HG02678 (cell line): ENCODE data around the gene CSNK1A1.
"Not testable (repeated sequence)": the region's sequence is repeated elsewhere in the genome, so short reads cannot be mapped to it uniquely, and the experiment has no call there.

ENCODE experiments used
- ATAC-seq: cut with Tn5 transposase; IDR thresholded peaks from one replicate; pipeline ENCODE4 v1.9.1; 2021; ENCODE audit warnings: mild to moderate bottlenecking, moderate library complexity; ENCODE audit not compliant: unreplicated experiment

CSNK1A1 gene

DNA sequence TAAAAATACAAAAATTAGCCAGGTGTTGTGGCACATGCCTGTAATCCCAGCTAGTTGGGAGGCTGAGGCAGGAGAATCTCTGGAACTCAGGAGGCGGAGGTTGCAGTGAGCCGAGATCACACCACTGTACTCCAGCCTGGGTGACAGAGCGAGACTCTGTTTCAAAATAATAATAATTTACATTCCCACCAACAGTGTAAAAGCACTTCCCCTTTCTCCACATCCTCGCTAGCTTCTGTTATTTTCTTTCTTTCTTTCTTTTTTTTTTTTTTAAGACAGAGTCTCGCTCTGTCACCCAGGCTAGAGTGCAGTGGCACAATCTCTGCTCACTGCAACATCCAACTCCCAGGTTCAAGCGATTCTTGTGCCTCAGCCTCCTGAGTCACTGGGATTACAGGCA, 89.3 kb downstream of the CSNK1A1 start:
- not testable (repeated sequence) for ATAC-seq

DNA sequence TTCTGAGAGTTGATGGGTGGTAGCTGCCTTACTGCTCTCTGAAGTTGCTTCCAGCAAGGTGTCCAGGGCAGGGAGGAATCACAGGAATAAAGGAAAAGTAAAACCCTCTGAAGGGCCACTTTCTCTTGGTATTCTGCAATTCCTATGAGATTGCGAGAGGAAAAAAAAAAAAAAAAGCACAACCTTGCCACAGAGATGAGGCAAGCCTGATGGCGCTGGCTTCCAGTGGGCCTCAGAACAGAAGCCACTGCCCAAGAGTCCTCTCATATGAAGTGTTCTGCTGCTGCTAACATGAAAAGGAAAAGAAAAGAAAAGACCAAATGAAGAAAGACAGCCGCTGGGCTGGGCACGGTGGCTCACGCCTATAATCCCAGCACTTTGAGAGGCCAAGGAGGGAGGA, 91.3 kb downstream of the CSNK1A1 start:
- ATAC-seq = no peak

DNA sequence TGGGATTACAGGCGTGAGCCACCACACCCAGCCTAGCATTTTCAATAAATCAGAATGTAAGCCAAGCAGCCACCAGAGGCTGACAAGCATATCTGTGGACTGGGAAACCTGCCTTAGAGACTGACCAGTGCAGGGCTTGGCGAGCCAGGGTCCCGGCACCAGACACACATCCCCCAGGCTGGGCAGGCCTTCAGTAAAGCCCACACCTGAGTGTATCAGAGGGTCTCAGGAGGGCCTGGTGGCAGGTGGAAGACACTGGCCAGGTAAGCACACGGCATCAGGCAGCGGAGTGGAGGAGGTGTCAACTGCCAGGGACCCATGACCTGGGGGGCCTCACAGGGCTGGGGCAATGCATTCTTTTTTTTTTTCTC, 93.9 kb downstream of the CSNK1A1 start:
- ATAC-seq = no peak

DNA sequence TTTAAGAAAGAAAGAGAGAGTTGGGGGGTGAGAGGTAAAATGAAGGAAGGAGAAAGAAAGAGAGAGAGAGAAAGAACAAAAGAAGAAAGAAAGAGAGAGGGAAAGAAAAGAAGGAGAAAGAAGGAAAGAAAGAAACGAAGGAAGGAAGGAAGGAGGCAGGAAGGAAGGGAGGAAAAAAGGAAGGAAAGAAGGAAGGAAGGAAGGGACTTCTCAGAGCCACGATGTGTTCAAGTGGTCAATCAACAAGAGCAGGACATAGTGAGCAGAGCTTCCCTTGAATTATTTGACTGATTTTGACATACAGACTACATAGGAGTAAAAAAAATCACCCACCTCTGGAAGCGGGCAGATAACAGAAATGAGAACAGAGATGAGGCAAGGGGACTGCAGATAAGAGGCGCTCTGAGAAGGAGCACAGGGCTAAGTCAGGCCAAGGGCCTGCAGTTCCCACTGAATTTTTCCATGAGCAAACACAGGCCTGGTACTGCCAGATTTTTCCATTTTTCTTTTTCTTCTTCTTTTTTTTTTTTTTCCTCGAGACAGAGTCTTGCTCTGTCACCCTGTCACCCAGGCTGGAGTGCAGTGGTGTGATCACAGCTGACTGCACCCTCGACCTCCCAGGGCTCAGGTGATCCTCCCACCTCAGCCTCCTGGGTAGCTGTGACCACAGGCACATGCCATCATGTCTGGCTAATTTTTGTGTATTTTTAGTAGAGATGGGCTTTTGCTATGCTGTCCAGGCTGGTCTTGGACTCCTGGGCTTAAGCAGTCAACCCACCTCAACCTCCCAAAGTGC, 94.4 kb downstream of the CSNK1A1 start:
- no peak for ATAC-seq

DNA sequence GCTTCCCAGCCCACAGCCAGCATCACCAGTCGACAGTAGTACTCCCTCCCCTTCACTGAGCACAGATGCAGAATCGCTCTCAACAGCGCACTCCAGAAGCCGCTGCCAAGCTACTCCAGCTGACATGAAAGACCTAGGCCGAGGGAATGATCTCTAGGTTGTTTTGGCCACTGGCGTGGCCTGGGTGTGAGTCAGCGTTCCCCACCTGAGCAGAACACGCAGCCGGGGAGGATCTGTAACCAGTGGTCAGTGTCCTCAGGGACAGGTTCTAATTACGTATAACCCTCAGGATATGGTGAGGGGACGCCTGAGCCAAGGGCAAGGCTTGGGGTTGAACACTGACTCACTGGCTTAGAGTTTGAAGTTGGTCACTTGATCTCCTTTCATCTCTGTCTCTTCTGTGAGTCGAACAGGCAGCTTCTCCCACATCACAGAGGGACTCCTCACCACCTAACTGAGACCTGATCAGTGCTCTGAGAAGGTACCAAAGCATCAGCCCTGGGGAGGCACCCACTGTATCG, 95.3 kb downstream of the CSNK1A1 start:
- ATAC-seq = no peak

DNA sequence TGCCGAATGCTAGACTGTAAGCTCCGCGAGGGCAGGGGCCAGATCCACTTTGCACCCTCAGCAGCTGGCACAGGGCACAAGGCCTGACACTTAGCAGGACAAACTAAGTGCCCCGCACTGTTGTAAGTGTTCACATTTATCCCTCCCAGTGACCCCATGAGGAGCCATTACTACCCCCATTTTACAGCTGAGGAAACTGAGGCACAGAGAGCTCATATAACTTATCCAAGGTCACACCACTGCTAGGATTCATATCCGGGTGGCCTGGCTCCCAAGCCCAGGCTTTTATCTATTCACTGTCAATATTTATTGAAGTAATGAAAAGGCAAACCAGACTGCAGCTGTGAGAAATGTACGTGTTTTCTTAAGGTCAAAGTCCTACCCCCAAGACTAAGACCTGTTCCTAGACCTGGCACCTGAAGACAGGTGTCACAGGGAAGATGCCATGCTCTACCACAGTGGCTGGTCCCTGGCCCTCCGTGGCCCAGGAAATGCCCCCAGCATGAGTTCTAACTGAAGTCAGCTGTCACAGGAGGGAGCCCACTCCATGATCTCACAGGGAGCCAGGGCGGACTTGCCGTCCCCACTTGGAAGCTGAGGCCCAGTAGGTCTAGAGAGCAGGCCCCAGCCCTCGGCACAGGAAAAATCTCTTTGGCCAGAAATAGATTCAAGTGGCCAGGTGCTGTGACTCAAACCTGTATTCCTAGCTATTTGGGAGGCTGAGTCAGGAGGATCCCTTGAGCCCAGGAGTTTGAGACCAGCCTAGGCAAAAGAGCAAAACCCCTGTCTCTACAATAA, 97.4 kb downstream of the CSNK1A1 start:
- no peak for ATAC-seq

DNA sequence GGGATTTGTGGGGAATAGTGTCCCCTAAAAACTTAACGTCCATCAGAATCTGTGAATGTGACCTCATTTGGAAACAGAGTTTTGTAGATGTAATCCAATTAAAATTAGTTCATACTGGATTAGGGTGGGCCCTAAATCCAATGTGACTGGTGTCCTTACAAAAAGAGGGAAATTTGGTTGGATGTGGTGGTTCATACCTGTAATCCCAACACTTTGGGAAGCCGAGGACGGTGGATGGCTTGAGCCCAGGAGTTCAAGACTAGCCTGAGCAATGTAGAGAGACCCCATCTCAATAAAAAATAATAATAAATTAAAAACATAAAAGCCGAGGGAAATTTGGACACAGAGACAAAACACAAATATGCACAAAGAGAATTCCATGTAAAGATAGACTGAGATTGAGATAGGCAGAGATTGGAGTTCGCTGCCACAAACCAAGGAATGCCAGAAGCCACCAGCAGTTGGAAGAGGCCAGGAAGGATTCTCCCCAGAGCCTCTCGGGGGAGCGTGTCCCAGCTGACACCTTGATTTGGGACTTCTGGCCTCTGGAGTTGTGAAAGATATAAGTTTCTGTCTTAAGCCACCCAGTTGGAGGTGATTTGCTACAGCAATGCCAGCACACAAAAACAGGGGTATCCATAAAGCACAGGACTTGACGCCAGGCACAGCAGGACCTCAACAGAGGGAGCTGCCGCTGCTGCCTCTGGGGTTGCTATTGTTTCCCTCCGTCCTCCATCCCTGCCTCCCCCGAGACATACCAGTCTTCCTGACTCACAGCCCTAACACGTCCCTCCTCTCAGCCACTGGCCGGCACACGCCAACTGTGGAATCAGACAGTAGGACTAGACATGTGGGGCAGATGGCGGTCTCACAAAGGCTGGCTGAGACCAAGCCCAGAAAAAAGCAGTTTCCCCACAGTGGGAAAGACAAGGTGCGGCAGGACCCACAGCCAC, 98.3 kb downstream of the CSNK1A1 start:
- no peak for ATAC-seq

DNA sequence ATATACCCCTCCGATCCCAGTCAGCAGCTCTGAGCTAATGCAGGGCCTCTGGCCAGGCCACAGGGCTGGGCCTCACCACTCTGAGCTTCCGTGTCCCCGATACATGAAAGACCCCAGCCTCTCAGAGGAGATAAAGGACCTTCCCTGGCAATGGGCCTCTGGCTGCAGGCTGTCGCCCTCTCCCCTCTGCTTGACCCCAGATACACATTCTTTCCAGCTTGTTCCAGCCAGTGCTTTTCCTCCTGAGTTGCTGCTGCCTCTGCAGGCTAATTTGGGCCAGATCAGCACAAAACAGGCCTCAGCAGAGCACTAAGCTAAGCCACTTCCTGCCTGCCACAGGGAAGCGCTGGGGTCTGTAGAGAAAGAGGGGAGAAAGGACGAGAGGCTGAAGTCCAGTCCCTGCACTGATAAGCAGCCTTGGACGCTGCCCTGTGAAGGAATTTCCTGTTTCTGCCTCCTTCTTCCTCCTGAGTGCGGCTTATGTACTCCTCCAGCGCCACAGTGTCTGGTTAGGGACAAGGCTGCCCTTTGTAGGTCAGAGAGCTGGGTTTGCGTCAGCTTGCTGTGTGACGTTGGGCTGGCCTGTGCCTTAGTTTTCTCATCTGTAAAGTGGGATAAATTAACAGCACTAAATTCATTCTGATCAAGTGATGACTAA, 99.1 kb downstream of the CSNK1A1 start:
- no peak for ATAC-seq

DNA sequence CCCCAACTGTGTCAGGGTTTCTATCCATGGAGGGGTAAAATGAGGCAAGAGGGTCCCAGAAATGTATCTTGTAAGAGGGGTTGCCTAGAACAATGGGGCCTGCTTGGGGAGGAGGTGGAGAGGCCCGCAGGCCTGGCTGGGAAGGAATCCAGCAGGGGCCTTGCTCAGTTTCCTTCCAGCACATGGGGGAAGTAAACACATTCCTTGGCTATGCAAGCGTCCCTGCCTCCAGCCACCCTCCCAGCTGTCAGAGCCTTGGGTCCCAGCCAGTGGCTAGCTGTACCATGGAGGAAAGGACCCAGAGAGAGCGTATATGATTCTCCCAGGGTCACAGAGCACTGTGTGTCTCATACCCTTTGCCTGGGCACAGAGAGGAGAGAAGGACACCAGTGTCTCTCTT, 101.0 kb downstream of the CSNK1A1 start:
- no peak for ATAC-seq

DNA sequence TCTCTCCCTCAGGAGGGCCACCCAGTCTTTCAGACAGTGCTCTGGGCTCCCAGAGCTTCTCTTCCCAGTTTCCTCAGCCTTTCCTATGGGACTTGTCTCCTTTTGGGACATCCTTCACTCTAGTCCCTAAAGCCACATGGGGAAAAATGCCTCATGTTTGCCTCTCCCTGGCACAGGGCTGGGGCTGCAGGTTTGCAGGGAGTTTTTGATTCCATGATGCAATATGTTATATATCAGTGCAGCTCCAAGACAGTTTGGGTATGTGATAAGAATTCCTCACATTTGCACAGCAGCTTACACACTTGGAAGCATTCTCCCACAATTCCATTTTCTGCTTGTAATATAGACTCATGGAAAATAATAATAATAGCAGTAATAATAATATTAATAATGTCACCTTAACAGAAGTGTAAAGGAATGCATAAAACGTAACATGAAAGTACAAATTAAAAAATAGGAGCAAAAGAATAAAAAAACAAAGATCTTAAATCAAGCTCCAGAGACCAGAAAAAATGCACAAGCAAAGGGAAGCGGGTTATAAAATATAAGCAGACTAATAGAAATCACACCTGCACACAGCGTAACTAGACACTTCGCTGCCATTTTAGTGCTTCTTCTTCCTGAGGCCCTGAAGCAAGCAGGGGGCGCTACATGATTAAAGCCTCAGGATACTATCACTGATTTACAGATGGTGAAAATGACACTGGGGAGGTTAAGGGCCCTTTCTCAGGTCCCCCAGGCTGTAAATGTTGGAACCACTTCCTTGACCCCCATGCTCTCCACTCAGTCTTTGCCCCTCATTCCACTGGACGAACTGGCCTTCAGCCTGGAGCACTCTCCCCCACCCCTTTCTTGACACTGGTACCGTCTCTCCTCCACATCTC, 102.2 kb downstream of the CSNK1A1 start:
- ATAC-seq = no peak

DNA sequence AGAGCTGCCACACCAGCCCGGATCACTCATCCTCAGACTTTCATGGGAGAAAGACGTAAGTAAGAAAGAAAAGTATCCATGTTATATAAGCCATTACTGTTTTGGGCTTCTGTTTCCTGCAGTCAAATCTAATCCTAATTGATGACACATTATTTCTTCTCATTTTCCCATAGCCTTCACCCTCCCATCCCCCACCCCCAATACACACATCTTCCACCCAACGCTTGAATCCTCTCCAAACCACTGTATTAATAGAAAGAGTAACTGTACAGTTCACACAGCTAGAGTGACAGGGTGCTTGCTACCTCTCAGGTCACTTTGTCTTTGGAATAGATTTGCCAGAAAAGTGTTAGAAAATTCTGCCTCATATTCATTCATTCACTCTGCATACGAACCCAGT, 102.8 kb downstream of the CSNK1A1 start:
- ATAC-seq = no peak

DNA sequence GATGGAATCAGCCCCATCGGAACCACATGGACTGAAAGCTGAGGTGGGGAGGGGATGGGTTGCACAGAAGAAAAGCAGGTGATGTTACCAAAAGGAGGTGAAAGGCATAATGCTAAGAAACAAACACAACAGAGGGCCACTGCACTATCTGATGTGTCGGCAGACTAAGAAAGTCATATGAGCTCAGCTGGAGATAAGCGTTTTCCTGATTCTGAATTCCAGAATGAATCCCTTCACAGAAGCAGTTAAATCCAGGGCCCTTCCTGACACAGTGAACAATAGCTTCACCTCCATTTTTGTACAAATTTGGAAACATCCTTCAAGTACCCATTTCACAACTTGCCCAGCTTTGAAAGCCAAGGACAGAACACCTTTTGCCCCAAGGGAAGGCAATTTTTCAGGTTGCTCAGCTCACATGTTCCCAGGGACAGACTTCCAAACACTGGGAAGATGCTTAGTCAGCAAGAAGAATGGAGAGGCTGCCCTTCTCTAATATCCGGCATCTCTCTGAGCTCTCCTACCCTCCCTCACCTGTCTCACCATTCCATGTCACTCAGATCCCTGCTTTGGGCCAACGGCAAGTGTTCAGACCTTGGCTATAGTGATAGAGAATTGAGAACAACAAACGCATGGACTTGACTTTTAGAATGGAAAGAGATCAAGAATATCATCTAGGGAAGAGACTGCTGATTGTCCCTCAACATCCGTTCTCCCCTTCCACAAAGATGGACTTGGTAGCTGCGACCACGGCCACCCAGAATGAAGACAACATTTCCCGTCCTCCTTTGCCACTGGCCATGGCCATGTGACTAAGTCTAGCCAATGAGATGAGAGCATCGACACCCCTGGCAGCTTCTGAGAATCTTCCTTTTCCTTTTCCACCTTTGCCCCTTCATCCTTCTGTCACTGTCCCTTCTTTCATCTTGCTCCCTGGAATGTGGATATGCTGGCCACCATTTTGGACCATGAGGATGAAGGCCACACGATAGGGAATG, 103.6 kb downstream of the CSNK1A1 start:
- ATAC-seq = no peak

DNA sequence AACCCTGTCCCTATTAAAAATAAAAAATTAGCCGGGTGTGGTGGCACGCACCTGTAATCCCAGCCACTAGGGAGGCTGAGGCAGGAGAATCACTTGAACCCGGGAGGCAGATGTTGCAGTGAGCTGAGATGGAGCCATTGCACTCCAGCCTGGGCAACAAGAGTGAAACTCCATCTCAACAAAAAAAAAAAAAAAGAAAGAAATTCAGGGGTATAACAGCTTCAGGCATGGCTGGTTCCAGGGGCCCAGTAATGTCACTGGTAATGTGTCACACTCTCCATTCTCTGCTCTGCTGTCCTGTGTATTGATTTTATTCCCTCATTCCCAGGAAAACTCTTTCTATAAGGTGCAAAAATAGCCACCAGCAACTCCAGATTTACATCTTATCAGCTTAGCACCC, 104.4 kb downstream of the CSNK1A1 start:
- ATAC-seq = not testable (repeated sequence)

DNA sequence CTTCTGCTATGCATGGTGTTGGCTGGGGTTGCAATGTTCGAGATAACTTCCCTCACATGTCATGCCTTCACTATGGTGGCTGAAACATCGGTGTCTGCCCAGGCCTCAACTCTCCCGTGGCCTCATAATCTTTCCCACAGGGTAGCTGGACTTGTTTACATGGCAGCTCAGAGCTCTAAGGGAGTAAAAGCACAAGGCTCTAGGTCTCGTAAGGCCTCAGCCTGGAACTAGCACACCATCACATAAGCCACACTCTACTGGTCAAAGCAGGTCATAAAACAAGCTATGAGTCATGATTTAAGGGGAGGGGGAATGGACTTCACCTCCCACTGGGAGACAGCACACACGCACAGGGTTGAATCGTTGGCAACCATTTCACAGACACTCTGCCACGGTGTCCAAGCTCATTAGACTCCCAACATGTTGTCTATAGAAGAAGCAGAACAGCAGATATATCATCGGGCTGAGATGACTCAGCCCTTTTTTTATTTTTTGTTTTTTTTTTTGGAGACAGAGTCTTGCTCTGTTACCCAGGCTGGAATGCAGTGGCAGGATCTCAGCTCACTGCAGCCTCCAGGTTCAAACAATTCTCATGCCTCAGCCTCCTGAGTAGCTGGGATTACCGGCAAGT, 105.4 kb downstream of the CSNK1A1 start:
- ATAC-seq = no peak

DNA sequence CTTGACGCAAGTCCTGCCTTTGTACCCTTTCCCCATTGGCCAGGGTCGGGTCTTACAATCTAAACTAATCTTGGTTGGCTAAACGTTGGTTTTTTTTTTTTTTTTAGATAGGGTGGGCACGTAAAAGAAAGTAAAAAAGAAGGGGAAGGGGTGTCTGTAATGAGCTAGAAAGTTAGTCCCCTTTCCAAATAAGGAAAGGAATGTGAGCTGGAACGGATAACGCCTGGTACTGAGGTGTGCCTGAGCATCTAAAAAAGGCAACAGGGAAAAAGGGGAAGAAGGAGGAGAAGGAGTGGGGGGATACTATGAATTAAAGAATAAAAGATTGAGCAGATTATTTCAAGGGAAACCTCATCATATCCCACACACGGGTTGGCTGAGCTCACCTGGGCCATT, 105.9 kb downstream of the CSNK1A1 start:
- ATAC-seq = no peak

DNA sequence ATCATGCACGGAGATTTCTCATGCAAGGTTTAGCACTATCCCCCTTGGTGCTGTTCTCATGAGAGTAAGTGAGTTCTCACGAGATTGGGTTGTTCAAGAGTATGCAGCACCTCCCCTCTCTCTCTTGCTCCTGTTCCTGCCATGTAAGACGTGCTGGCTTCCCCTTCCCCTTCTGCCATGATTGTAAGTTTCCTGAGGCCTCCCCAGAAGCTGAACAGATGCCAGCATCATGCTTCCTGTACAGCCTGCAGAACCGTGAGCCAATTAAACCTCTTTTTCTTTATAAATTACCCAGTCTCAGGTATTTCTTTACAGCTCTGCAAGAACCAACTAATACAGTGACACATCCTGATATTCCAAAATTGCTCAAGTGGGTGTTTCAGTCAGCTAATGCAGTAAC, 106.8 kb downstream of the CSNK1A1 start:
- ATAC-seq = not testable (repeated sequence)

DNA sequence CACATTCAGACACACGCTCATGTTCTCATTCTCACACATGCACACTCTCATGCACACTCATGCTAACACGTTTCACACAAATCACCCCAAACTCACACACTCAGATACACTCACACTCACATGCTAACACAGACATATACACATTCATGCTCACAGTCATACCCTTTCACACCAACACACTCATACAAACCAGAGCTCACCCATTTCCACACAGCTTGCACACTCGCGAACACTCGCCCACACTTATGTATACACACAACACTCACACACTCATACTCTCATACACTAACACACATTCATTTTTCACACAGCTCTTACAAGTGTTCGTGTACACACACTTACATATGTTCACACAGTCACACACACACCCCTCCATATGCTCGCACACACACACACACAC, 108.0 kb downstream of the CSNK1A1 start:
- no peak for ATAC-seq
